ENCODE results near the gene RND1. TPM values are rescaled to one million over a fixed set of nuclear protein-coding genes. Genes with fewer than 3 reads are reported as not detected.

RND1 gene
- total and polyA plus RNA-seq, 2 experiments from 2014 or later: 9.3 to 10.4 TPM

DNA sequence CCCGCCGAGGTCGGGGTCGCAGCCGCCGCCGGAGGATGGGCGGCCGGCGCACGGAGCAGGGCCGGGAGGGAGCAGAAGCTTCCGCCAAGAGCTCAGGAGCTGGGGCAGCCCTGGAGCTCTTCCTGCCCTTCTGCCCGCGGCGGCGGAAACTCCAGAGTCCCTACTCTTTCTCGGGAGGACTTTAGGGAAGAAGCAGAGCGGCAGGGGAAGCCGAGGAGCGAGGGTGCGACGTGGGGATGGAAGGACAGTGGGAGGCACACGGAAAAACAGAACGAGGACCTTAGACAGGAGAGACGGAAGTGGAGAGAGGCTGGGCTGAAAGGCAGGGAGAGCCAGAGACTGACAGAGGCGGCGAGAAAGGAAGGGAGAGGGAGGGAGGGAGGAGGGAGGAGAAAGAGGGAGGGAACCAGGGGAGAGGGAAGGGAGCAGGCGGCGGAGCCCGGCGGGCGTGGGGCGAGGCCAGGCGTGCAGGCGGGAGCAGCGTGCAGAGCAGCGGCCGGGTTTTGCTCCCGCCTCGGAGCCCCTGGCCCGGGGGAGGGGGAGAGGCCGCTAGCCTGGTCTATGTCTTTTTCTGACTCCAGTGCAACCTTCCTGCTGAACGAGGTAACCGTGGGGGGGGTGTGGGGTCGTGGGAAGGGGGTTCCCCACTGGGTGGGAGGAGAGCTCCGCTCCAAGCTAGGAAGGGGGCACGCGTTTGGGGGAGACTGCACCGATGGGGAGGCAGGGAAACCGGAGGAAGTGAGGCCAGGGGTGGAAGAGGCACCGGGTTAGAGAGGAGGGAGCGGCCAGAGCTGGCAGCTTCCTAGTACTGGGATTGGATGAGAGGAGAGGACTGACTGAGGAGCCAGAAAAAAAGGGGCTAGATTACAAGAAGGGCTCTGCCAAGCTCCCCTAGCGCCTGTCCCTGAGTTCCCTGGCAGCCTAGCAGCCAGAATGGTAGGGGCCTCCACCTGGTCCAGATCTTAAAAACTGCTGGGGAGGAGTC is 50.3 kb downstream of the RND1 start:
- H3K36me3 ChIP-seq (ENCODE audit: insufficient read depth): no peaks in the 10 kb centered on the region
- H3K4me2 ChIP-seq: peak overlapping the region; percentile 97
- H3K36me3 Mint-ChIP-seq (ENCODE audit: low read depth): no peaks in the 10 kb centered on the region
- ATAC-seq (peak; percentile 23), DNase-seq (ENCODE audit: low spot score) (peak; percentile 90)
- H3K9me2 ChIP-seq (ENCODE audit: insufficient read depth): no peaks in the 10 kb centered on the region
- H3K27ac Mint-ChIP-seq: no peak overlapping the region
- peak overlapping the region; percentile 99 for H2AFZ ChIP-seq
- peaks cover 21% of the 10 kb centered on the region; the same call in 1 of the 2 replicates for H3K4me1 ChIP-seq (ENCODE audit: insufficient read depth)
- H3F3A ChIP-seq (replicated peaks; ENCODE audit: low read depth): no peaks in the 10 kb centered on the region; the same call in 1 of the 2 replicates
- H3K79me2 ChIP-seq (replicated peaks; ENCODE audit: insufficient read depth): no peaks in the 10 kb centered on the region
- peaks cover 73% of the 10 kb centered on the region for H3K27me3 Mint-ChIP-seq (ENCODE audit: insufficient read depth, low read depth, poor library complexity)
- peak overlapping the region; percentile 97 for H3K4me3 ChIP-seq
- TF ChIP-seq EZH2 (IDR thresholded peaks at IDR 0.05; ENCODE audit: low read depth, unreplicated experiment) (peak; percentile 48), JUNB (IDR thresholded peaks at IDR 0.05; ENCODE audit: unreplicated experiment) (no peak), STAT1 (IDR thresholded peaks at IDR 0.05; ENCODE audit: unreplicated experiment) (no peak)
- TF ChIP-seq, protein P1, sequence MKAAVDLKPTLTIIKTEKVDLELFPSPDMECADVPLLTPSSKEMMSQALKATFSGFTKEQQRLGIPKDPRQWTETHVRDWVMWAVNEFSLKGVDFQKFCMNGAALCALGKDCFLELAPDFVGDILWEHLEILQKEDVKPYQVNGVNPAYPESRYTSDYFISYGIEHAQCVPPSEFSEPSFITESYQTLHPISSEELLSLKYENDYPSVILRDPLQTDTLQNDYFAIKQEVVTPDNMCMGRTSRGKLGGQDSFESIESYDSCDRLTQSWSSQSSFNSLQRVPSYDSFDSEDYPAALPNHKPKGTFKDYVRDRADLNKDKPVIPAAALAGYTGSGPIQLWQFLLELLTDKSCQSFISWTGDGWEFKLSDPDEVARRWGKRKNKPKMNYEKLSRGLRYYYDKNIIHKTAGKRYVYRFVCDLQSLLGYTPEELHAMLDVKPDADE (IDR thresholded peaks at IDR 0.05): 0 out of 2 replicates have a peak, but pooled peaks have one; percentile 8
- H3K27ac ChIP-seq (ENCODE audit: low read depth): no peak overlapping the region
- H3K4me1 Mint-ChIP-seq: peaks cover 50% of the 10 kb centered on the region
- H4K20me1 ChIP-seq (replicated peaks; ENCODE audit: insufficient read depth): no peaks in the 10 kb centered on the region; the same call in 1 of the 2 replicates
- H3K27me3 ChIP-seq (ENCODE audit: insufficient read depth): peaks cover 91% of the 10 kb centered on the region
- H3K4me3 Mint-ChIP-seq: peak overlapping the region; percentile 93
- no peaks in the 10 kb centered on the region for H3K9me3 Mint-ChIP-seq

DNA sequence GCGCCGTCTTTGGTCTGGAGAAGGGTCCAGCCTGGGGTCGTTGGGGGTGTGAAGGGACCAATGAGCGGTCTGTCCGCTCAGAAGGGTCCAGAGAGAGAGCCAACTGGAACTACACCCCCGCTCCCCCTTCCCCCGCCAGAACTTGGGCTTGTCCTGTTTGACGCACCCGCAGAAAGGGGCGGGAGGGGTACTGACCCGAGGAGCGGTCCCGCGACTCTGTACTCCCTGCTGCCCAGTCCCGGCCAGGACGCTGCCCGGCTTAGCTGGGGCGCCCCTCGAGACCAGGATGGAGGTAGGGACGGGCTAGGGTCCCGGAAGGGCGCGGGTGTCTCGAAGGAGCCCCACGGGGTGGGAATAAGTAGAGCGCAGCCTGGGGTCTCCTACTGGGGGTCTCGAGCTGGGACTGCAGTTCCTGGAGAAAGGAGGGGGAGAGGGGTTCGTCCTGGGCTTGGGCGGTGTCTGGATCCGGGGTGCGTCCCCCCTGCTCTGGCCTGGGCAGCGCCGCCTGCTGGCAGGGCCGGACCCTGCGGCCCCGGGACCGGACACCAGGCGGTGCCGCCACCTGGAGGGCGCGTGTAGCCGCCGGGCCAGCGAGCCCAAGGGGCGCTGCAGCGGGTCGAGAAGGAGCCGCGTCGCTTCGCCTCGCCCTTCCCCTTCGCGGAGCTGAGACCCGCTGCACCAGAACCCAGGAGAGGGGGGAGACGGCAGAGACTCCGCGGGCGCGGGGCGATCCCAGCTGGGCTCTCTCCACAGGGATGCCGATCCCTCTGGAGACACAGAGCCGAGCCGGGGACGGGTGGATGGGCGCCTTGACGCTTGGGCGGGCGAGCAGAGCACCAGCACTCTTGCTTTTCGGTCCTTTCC is 51.2 kb downstream of the RND1 start:
- Histone ChIP-seq H3F3A (replicated peaks; ENCODE audit: low read depth) (no peaks in the 10 kb centered on the region; the same call in 1 of the 2 replicates), H3K36me3 (ENCODE audit: insufficient read depth) (no peaks in the 10 kb centered on the region), H3K4me1 (ENCODE audit: insufficient read depth) (peaks cover 21% of the 10 kb centered on the region; the same call in 1 of the 2 replicates), H3K27me3 (ENCODE audit: insufficient read depth) (peaks cover 83% of the 10 kb centered on the region), H3K79me2 (replicated peaks; ENCODE audit: insufficient read depth) (no peaks in the 10 kb centered on the region), H3K27ac (ENCODE audit: low read depth) (no peak overlapping the region), H3K4me3 (peak overlapping the region; percentile 97), H2AFZ (peak overlapping the region; percentile 99), H4K20me1 (replicated peaks; ENCODE audit: insufficient read depth) (no peaks in the 10 kb centered on the region; the same call in 1 of the 2 replicates), H3K4me2 (peak overlapping the region; percentile 97), H3K9me2 (ENCODE audit: insufficient read depth) (no peaks in the 10 kb centered on the region)
- Mint-ChIP-seq H3K27me3 (ENCODE audit: insufficient read depth, low read depth, poor library complexity) (peaks cover 69% of the 10 kb centered on the region), H3K9me3 (no peaks in the 10 kb centered on the region), H3K36me3 (ENCODE audit: low read depth) (no peaks in the 10 kb centered on the region), H3K4me3 (peak overlapping the region; percentile 93), H3K27ac (no peak overlapping the region), H3K4me1 (peaks cover 44% of the 10 kb centered on the region)
- ATAC-seq (peak; percentile 49), DNase-seq (ENCODE audit: low spot score) (peak; percentile 83)
- TF ChIP-seq STAT1 (IDR thresholded peaks at IDR 0.05; ENCODE audit: unreplicated experiment) (no peak), EZH2 (IDR thresholded peaks at IDR 0.05; ENCODE audit: low read depth, unreplicated experiment) (no peak), EZH2phosphoT487 (IDR thresholded peaks at IDR 0.05; ENCODE audit: unreplicated experiment) (no peak), CREB1 (CRISPR knock-in tag; IDR thresholded peaks at IDR 0.05; ENCODE audit: low read depth) (0 out of 2 replicates have a peak, but pooled peaks have one; percentile 5)
- TF ChIP-seq, protein P2, sequence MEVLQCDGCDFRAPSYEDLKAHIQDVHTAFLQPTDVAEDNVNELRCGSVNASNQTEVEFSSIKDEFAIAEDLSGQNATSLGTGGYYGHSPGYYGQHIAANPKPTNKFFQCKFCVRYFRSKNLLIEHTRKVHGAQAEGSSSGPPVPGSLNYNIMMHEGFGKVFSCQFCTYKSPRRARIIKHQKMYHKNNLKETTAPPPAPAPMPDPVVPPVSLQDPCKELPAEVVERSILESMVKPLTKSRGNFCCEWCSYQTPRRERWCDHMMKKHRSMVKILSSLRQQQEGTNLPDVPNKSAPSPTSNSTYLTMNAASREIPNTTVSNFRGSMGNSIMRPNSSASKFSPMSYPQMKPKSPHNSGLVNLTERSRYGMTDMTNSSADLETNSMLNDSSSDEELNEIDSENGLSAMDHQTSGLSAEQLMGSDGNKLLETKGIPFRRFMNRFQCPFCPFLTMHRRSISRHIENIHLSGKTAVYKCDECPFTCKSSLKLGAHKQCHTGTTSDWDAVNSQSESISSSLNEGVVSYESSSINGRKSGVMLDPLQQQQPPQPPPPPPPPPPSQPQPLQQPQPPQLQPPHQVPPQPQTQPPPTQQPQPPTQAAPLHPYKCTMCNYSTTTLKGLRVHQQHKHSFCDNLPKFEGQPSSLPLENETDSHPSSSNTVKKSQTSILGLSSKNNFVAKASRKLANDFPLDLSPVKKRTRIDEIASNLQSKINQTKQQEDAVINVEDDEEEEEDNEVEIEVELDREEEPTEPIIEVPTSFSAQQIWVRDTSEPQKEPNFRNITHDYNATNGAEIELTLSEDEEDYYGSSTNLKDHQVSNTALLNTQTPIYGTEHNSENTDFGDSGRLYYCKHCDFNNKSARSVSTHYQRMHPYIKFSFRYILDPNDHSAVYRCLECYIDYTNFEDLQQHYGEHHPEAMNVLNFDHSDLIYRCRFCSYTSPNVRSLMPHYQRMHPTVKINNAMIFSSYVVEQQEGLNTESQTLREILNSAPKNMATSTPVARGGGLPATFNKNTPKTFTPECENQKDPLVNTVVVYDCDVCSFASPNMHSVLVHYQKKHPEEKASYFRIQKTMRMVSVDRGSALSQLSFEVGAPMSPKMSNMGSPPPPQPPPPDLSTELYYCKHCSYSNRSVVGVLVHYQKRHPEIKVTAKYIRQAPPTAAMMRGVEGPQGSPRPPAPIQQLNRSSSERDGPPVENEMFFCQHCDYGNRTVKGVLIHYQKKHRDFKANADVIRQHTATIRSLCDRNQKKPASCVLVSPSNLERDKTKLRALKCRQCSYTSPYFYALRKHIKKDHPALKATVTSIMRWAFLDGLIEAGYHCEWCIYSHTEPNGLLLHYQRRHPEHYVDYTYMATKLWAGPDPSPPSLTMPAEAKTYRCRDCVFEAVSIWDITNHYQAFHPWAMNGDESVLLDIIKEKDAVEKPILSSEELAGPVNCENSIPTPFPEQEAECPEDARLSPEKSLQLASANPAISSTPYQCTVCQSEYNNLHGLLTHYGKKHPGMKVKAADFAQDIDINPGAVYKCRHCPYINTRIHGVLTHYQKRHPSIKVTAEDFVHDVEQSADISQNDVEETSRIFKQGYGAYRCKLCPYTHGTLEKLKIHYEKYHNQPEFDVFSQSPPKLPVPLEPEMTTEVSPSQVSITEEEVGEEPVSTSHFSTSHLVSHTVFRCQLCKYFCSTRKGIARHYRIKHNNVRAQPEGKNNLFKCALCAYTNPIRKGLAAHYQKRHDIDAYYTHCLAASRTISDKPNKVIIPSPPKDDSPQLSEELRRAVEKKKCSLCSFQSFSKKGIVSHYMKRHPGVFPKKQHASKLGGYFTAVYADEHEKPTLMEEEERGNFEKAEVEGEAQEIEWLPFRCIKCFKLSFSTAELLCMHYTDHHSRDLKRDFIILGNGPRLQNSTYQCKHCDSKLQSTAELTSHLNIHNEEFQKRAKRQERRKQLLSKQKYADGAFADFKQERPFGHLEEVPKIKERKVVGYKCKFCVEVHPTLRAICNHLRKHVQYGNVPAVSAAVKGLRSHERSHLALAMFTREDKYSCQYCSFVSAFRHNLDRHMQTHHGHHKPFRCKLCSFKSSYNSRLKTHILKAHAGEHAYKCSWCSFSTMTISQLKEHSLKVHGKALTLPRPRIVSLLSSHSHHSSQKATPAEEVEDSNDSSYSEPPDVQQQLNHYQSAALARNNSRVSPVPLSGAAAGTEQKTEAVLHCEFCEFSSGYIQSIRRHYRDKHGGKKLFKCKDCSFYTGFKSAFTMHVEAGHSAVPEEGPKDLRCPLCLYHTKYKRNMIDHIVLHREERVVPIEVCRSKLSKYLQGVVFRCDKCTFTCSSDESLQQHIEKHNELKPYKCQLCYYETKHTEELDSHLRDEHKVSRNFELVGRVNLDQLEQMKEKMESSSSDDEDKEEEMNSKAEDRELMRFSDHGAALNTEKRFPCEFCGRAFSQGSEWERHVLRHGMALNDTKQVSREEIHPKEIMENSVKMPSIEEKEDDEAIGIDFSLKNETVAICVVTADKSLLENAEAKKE (CRISPR knock-in tag; IDR thresholded peaks at IDR 0.05): no peak
- TF ChIP-seq, protein P3, sequence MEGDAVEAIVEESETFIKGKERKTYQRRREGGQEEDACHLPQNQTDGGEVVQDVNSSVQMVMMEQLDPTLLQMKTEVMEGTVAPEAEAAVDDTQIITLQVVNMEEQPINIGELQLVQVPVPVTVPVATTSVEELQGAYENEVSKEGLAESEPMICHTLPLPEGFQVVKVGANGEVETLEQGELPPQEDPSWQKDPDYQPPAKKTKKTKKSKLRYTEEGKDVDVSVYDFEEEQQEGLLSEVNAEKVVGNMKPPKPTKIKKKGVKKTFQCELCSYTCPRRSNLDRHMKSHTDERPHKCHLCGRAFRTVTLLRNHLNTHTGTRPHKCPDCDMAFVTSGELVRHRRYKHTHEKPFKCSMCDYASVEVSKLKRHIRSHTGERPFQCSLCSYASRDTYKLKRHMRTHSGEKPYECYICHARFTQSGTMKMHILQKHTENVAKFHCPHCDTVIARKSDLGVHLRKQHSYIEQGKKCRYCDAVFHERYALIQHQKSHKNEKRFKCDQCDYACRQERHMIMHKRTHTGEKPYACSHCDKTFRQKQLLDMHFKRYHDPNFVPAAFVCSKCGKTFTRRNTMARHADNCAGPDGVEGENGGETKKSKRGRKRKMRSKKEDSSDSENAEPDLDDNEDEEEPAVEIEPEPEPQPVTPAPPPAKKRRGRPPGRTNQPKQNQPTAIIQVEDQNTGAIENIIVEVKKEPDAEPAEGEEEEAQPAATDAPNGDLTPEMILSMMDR (conservative IDR thresholded peaks at IDR 0.05; ENCODE audit: low read depth in 2 of 2): peak; percentile 69 to 86
